ENCODE results near the gene ANKRD35. TPM values are rescaled to one million over a fixed set of nuclear protein-coding genes. Genes with fewer than 3 reads are reported as not detected.

The ANKRD35 gene
- total RNA-seq, 1 donor from 2014 or later, result 0.31 TPM

- H3K4me1 Mint-ChIP-seq (ENCODE audit: low read depth), result peaks cover 3% of the 10 kb centered on the region
- H3K4me3 Mint-ChIP-seq (ENCODE audit: low read depth), result no peak overlapping the region
- TF ChIP-seq, protein P1, sequence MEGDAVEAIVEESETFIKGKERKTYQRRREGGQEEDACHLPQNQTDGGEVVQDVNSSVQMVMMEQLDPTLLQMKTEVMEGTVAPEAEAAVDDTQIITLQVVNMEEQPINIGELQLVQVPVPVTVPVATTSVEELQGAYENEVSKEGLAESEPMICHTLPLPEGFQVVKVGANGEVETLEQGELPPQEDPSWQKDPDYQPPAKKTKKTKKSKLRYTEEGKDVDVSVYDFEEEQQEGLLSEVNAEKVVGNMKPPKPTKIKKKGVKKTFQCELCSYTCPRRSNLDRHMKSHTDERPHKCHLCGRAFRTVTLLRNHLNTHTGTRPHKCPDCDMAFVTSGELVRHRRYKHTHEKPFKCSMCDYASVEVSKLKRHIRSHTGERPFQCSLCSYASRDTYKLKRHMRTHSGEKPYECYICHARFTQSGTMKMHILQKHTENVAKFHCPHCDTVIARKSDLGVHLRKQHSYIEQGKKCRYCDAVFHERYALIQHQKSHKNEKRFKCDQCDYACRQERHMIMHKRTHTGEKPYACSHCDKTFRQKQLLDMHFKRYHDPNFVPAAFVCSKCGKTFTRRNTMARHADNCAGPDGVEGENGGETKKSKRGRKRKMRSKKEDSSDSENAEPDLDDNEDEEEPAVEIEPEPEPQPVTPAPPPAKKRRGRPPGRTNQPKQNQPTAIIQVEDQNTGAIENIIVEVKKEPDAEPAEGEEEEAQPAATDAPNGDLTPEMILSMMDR (IDR thresholded peaks at IDR 0.05; ENCODE audit: unreplicated experiment), result no peak
- DNase-seq (ENCODE audit: low spot score, unreplicated experiment), result no peak
- H3K9me3 Mint-ChIP-seq (ENCODE audit: low read depth), result no peaks in the 10 kb centered on the region
- no peaks in the 10 kb centered on the region for H3K27me3 Mint-ChIP-seq
- H3K27ac Mint-ChIP-seq, result no peak overlapping the region
- H3K36me3 Mint-ChIP-seq (ENCODE audit: insufficient read depth), result peaks cover 17% of the 10 kb centered on the region
Observed at GRCh38 chr1:145847827-145848226, 37.8 kb downstream of the ANKRD35 start.

DNA sequence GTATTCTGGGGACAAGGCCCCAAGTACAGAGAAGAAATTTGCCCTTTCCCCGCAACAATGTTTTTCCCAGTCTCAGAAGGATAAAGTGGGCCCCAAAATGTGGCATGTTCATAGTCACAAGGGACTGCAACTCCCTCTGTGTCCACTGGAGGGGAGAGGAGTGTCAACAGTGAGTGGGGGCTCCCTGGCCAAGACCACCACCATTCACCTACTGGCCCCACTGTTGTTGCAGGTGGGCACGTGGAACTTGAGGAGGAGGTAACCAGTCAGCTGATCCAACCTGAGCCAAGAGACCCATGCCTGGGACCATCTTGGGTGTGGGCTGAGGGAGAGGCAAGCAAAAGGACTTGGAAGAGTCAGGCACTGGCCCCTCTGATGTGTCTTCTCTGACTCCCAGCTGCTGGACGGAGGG is 39.5 kb downstream of the ANKRD35 start:
- peak overlapping the region; percentile 59 for H3K27ac Mint-ChIP-seq
- TF ChIP-seq, protein P1 (IDR thresholded peaks at IDR 0.05; ENCODE audit: unreplicated experiment), result peak; percentile 58
- H3K9me3 Mint-ChIP-seq (ENCODE audit: low read depth), result no peaks in the 10 kb centered on the region
- H3K36me3 Mint-ChIP-seq (ENCODE audit: insufficient read depth), result peaks cover 16% of the 10 kb centered on the region
- H3K27me3 Mint-ChIP-seq, result no peaks in the 10 kb centered on the region
- no peak for DNase-seq (ENCODE audit: low spot score, unreplicated experiment)
- H3K4me1 Mint-ChIP-seq (ENCODE audit: low read depth), result peaks cover 3% of the 10 kb centered on the region
- no peak overlapping the region for H3K4me3 Mint-ChIP-seq (ENCODE audit: low read depth)

GRCh38 chr1:145845514-145846161 is 40.0 kb downstream of the ANKRD35 start, which contains the start of gene NUDT17:
Gene NUDT17, plus strand, starts transcription at chr1:145845630. Its CDS starts 11 bp downstream, at chr1:145845641.
- no peak within 1 kb of the TSS for H3K4me3 Mint-ChIP-seq (ENCODE audit: low read depth)
- H3K4me1 Mint-ChIP-seq (ENCODE audit: low read depth), result peaks cover 3% of the 10 kb centered on the region
- H3K27ac Mint-ChIP-seq, result peak within 1 kb of the TSS; percentile 59
- peaks cover 16% of the 10 kb centered on the region for H3K36me3 Mint-ChIP-seq (ENCODE audit: insufficient read depth)
- TF ChIP-seq, protein P1 (IDR thresholded peaks at IDR 0.05; ENCODE audit: unreplicated experiment), result peak; percentile 99
- peak; percentile 66 for DNase-seq (ENCODE audit: low spot score, unreplicated experiment)
- no peaks in the 10 kb centered on the region for H3K27me3 Mint-ChIP-seq
- H3K9me3 Mint-ChIP-seq (ENCODE audit: low read depth), result no peaks in the 10 kb centered on the region

DNA sequence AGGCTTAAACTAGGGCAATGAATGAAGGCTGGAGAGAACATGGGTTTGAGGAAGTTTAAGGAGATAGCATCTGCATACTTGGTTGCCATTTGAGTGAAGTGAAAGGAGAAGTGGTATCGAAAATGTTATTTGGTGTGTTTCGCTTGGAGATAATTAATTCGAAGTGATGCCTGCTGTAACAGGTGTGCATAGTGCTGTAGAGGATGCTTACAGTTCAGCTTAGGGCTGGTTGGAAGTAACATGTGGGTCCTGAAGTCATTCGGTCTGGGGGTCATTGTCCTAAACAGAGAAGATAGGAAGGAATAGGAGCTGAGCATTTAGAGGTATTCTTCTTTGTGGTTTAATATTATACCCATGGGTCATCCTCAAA is 40.5 kb downstream of the ANKRD35 start:
- H3K4me1 Mint-ChIP-seq (ENCODE audit: low read depth), result peaks cover 3% of the 10 kb centered on the region

GRCh38 chr1:145843031-145843430 is 42.6 kb downstream of the ANKRD35 start:
- DNase-seq (ENCODE audit: low spot score, unreplicated experiment), result no peak
- Mint-ChIP-seq H3K4me1 (ENCODE audit: low read depth) (peaks cover 3% of the 10 kb centered on the region), H3K27me3 (no peaks in the 10 kb centered on the region), H3K4me3 (ENCODE audit: low read depth) (no peak overlapping the region), H3K36me3 (ENCODE audit: insufficient read depth) (peaks cover 7% of the 10 kb centered on the region), H3K9me3 (ENCODE audit: low read depth) (no peaks in the 10 kb centered on the region), H3K27ac (no peak overlapping the region)
- TF ChIP-seq, protein P1 (IDR thresholded peaks at IDR 0.05; ENCODE audit: unreplicated experiment), result no peak

More for the DNA sequence above, 40.5 kb downstream of the ANKRD35 start:
- Mint-ChIP-seq H3K27ac (no peak overlapping the region), H3K36me3 (ENCODE audit: insufficient read depth) (peaks cover 10% of the 10 kb centered on the region), H3K9me3 (ENCODE audit: low read depth) (no peaks in the 10 kb centered on the region), H3K27me3 (no peaks in the 10 kb centered on the region), H3K4me3 (ENCODE audit: low read depth) (no peak overlapping the region)
- no peak for DNase-seq (ENCODE audit: low spot score, unreplicated experiment)
- TF ChIP-seq, protein P1 (IDR thresholded peaks at IDR 0.05; ENCODE audit: unreplicated experiment), result no peak
